ENCODE results near the gene TRIO. TPM values are rescaled to one million over a fixed set of nuclear protein-coding genes. Genes with fewer than 3 reads are reported as not detected.

Gene TRIO
- total RNA-seq, 1 experiment from 2014 or later, result 211 TPM

GRCh38 chr5:14186059-14186830 is 43.1 kb downstream of the TRIO start:
- no peak overlapping the region for H2AFZ ChIP-seq (ENCODE audit: low read length)
- no peaks in the 10 kb centered on the region for H3K27me3 ChIP-seq (ENCODE audit: low read length)
- ChIA-PET POLR2A (ENCODE audit: unreplicated experiment) (interaction anchor here (0.6 to 1.4 kb wide), 6 partner anchors 9 to 146 kb away, joined by 3 to 7 read pairs (median 4); no protein-coding TSS in a partner anchor), CTCF (no interaction called here)
- TF ChIP-seq EZH2phosphoT487 (IDR thresholded peaks at IDR 0.05; ENCODE audit: borderline replicate concordance, low read length) (no peak), EZH2 (IDR thresholded peaks at IDR 0.05; ENCODE audit: low read length, unreplicated experiment) (no peak), CTCF (conservative IDR thresholded peaks at IDR 0.05; ENCODE audit: low read depth, low read length) (no peak)
- peak; percentile 50 for ATAC-seq
- no peaks in the 10 kb centered on the region for H3K36me3 ChIP-seq (ENCODE audit: low read depth, low read length)
- intact Hi-C loops (cut with micrococcal nuclease), result loop anchor here (5.0 kb wide), 1 partner anchor 79 kb away; no protein-coding TSS in a partner anchor
- DNase-seq, result peak; percentile 95
- H3F3A ChIP-seq (ENCODE audit: low read length, unreplicated experiment), result peaks cover 33% of the 10 kb centered on the region
- H3K9me3 ChIP-seq (ENCODE audit: low read length), result no peaks in the 10 kb centered on the region
- peak overlapping the region; percentile 94 for H3K27ac ChIP-seq (ENCODE audit: low read length)
- H3K4me1 ChIP-seq (ENCODE audit: insufficient read depth, low read length), result peaks cover 91% of the 10 kb centered on the region
- H3K9me2 ChIP-seq (replicated peaks; ENCODE audit: low read length), result no peaks in the 10 kb centered on the region
- peaks cover 95% of the 10 kb centered on the region for H3K79me2 ChIP-seq (ENCODE audit: low read length)
- BruUV-seq (replicated peaks), result TSS peak; percentile 30
- peak overlapping the region; percentile 46 for H3K4me3 ChIP-seq (ENCODE audit: low read length)
- H4K20me1 ChIP-seq (ENCODE audit: low read length), result 0 out of 2 replicates have a peak, but pooled peaks cover 3% of the 10 kb centered on the region
- peak overlapping the region; percentile 79 for H3K4me2 ChIP-seq (ENCODE audit: low read length)
- peak overlapping the region; percentile 73 for H3K9ac ChIP-seq (ENCODE audit: low read length)

- no peaks in the 10 kb centered on the region for H3K9me2 ChIP-seq (replicated peaks; ENCODE audit: low read length)
- no peak overlapping the region for H3K4me3 ChIP-seq (ENCODE audit: low read length)
- H2AFZ ChIP-seq (ENCODE audit: low read length), result no peak overlapping the region
- no peaks in the 10 kb centered on the region for H3K27me3 ChIP-seq (ENCODE audit: low read length)
- intact Hi-C loops (cut with micrococcal nuclease), result loop anchor here (5.0 kb wide), 1 partner anchor 80 kb away; no protein-coding TSS in a partner anchor
- ChIA-PET POLR2A (ENCODE audit: unreplicated experiment) (no interaction called here), CTCF (no interaction called here)
- no peak for DNase-seq
- peak overlapping the region; percentile 73 for H3K9ac ChIP-seq (ENCODE audit: low read length)
- H3K36me3 ChIP-seq (ENCODE audit: low read depth, low read length), result no peaks in the 10 kb centered on the region
- H3F3A ChIP-seq (ENCODE audit: low read length, unreplicated experiment), result peaks cover 33% of the 10 kb centered on the region
- TF ChIP-seq CTCF (conservative IDR thresholded peaks at IDR 0.05; ENCODE audit: low read depth, low read length) (no peak), EZH2phosphoT487 (IDR thresholded peaks at IDR 0.05; ENCODE audit: borderline replicate concordance, low read length) (no peak), EZH2 (IDR thresholded peaks at IDR 0.05; ENCODE audit: low read length, unreplicated experiment) (no peak)
- 0 out of 2 replicates have a peak, but pooled peaks cover 1% of the 10 kb centered on the region for H4K20me1 ChIP-seq (ENCODE audit: low read length)
- H3K4me1 ChIP-seq (ENCODE audit: insufficient read depth, low read length), result peaks cover 97% of the 10 kb centered on the region
- no peak for ATAC-seq
- H3K27ac ChIP-seq (ENCODE audit: low read length), result peak overlapping the region; percentile 94
- peaks cover 95% of the 10 kb centered on the region for H3K79me2 ChIP-seq (ENCODE audit: low read length)
- peak overlapping the region; percentile 79 for H3K4me2 ChIP-seq (ENCODE audit: low read length)
- no TSS peak for BruUV-seq (replicated peaks)
- no peaks in the 10 kb centered on the region for H3K9me3 ChIP-seq (ENCODE audit: low read length)
These were observed 44.0 kb downstream of the TRIO start for GRCh38 chr5:14187157-14187556.

- H3K4me1 ChIP-seq (ENCODE audit: insufficient read depth, low read length), result peaks cover 97% of the 10 kb centered on the region
- H4K20me1 ChIP-seq (ENCODE audit: low read length), result no peaks in the 10 kb centered on the region
- ATAC-seq, result no peak
- H3K27ac ChIP-seq (ENCODE audit: low read length), result peak overlapping the region; percentile 94
- no TSS peak for BruUV-seq (replicated peaks)
- H3K79me2 ChIP-seq (ENCODE audit: low read length), result peaks cover 95% of the 10 kb centered on the region
- ChIA-PET CTCF (no interaction called here), POLR2A (ENCODE audit: unreplicated experiment) (no interaction called here)
- peaks cover 33% of the 10 kb centered on the region for H3F3A ChIP-seq (ENCODE audit: low read length, unreplicated experiment)
- H3K36me3 ChIP-seq (ENCODE audit: low read depth, low read length), result no peaks in the 10 kb centered on the region
- H3K9ac ChIP-seq (ENCODE audit: low read length), result peak overlapping the region; percentile 73
- no peak for TF ChIP-seq EZH2 (IDR thresholded peaks at IDR 0.05; ENCODE audit: low read length, unreplicated experiment)
- no peak for TF ChIP-seq EZH2phosphoT487 (IDR thresholded peaks at IDR 0.05; ENCODE audit: borderline replicate concordance, low read length)
- H3K4me3 ChIP-seq (ENCODE audit: low read length), result 0 out of 2 replicates have a peak overlapping the region, but pooled peaks have one; percentile 5
- H3K9me3 ChIP-seq (ENCODE audit: low read length), result no peaks in the 10 kb centered on the region
- H3K27me3 ChIP-seq (ENCODE audit: low read length), result no peaks in the 10 kb centered on the region
- peak overlapping the region; percentile 79 for H3K4me2 ChIP-seq (ENCODE audit: low read length)
- DNase-seq, result peak; percentile 61
- intact Hi-C loops (cut with micrococcal nuclease), result loop anchor here (5.0 kb wide), 1 partner anchor 80 kb away; no protein-coding TSS in a partner anchor
- H3K9me2 ChIP-seq (replicated peaks; ENCODE audit: low read length), result no peaks in the 10 kb centered on the region
- H2AFZ ChIP-seq (ENCODE audit: low read length), result no peak overlapping the region
These were observed 44.5 kb downstream of the TRIO start for GRCh38 chr5:14187660-14188059.
